CD4-positive, alpha-beta T cell treated with Interleukin-4 for 1 hour (primary cell): ENCODE results near the gene IL36G.

Experiments
- DNase-seq, 2 donors: peaks; one replicate each; pipeline ENCODE4 v3.0.0-alpha.2; 2020 to 2022

The IL36G gene

GRCh38 chr2:112973156-112973555, 4.7 kb upstream of the IL36G start:
- DNase-seq: no peak

GRCh38 chr2:112979731-112980130, 1.9 kb downstream of the IL36G start:
- DNase-seq: no peak

- DNase-seq: no peak
These were observed 2.7 kb downstream of the IL36G start for GRCh38 chr2:112980537-112980936.

- peak; percentile 23 for DNase-seq
These were observed 7.3 kb downstream of the IL36G start for GRCh38 chr2:112985090-112985489.

GRCh38 chr2:112989611-112990010, 11.8 kb downstream of the IL36G start:
- DNase-seq: no peak

GRCh38 chr2:112993831-112994230, 16.0 kb downstream of the IL36G start:
- DNase-seq: no peak

GRCh38 chr2:112994648-112995047, 16.8 kb downstream of the IL36G start:
- DNase-seq: no peak

- DNase-seq: peak in 1 of 2 donors; percentile 15
These were observed 17.6 kb downstream of the IL36G start for GRCh38 chr2:112995346-112995920.

GRCh38 chr2:112996635-112997034, 18.8 kb downstream of the IL36G start:
- DNase-seq: peak; percentile 74 to 81

GRCh38 chr2:112997151-112997550, 19.3 kb downstream of the IL36G start:
- DNase-seq: peak in 1 of 2 donors; percentile 2

GRCh38 chr2:113000436-113000835, 22.6 kb downstream of the IL36G start:
- no peak for DNase-seq

GRCh38 chr2:113002677-113003076, 24.9 kb downstream of the IL36G start:
- no peak for DNase-seq

- no peak for DNase-seq
These were observed 27.3 kb downstream of the IL36G start, which contains the start of gene IL36A for GRCh38 chr2:113005030-113005509. Gene IL36A (plus strand): TSS chr2:113005459. CDS start chr2:113005872, 413 bp downstream.

- no peak for DNase-seq
These were observed 29.4 kb downstream of the IL36G start for GRCh38 chr2:113007250-113007649.

- no peak for DNase-seq
These were observed 31.8 kb downstream of the IL36G start for GRCh38 chr2:113009622-113010021.

- no peak for DNase-seq
These were observed 32.3 kb downstream of the IL36G start for GRCh38 chr2:113010088-113010487.

GRCh38 chr2:113011108-113011507, 33.3 kb downstream of the IL36G start:
- DNase-seq: no peak

- DNase-seq: no peak
These were observed 34.9 kb downstream of the IL36G start for GRCh38 chr2:113012436-113013335.

- DNase-seq: no peak
These were observed 35.5 kb downstream of the IL36G start for GRCh38 chr2:113013336-113013661.

- DNase-seq: no peak
These were observed 36.3 kb downstream of the IL36G start for GRCh38 chr2:113014067-113014466.

GRCh38 chr2:113015042-113015441, 37.2 kb downstream of the IL36G start:
- no peak for DNase-seq

GRCh38 chr2:113015655-113016054, 37.8 kb downstream of the IL36G start:
- no peak for DNase-seq

- DNase-seq: no peak
These were observed 40.7 kb downstream of the IL36G start for GRCh38 chr2:113018509-113018908.

GRCh38 chr2:113021312-113021711, 43.5 kb downstream of the IL36G start:
- DNase-seq: no peak
